SKM-1 treated with dmso at 0.1 percent for 144 hours (cell line): ENCODE data around the gene ASS1.

ENCODE experiments used
- DNase-seq: peaks from one replicate; lab custom pipeline; 2025; ENCODE audit not compliant: unreplicated experiment; lab: John Stamatoyannopoulos, UW

ASS1 gene

GRCh38 chr9:130471411-130472183, 26.8 kb downstream of the ASS1 start:
- DNase-seq, result no peak

GRCh38 chr9:130472184-130472705, 27.5 kb downstream of the ASS1 start:
- no peak for DNase-seq

- no peak for DNase-seq
Measured at GRCh38 chr9:130473009-130473408, 28.2 kb downstream of the ASS1 start.

- no peak for DNase-seq
Measured at GRCh38 chr9:130473566-130473965, 28.8 kb downstream of the ASS1 start.

- DNase-seq, result no peak
Measured at GRCh38 chr9:130474106-130474505, 29.3 kb downstream of the ASS1 start.

- no peak for DNase-seq
Measured at GRCh38 chr9:130476151-130476730, 31.5 kb downstream of the ASS1 start.

GRCh38 chr9:130477564-130477963, 32.8 kb downstream of the ASS1 start:
- DNase-seq, result no peak

- no peak for DNase-seq
Measured at GRCh38 chr9:130478152-130478551, 33.4 kb downstream of the ASS1 start.

- no peak for DNase-seq
Measured at GRCh38 chr9:130478736-130479575, 34.2 kb downstream of the ASS1 start.

GRCh38 chr9:130479587-130479986, 34.8 kb downstream of the ASS1 start:
- no peak for DNase-seq

- DNase-seq, result no peak
Measured at GRCh38 chr9:130480673-130481072, 35.9 kb downstream of the ASS1 start.

GRCh38 chr9:130482463-130482862, 37.7 kb downstream of the ASS1 start:
- no peak for DNase-seq

- DNase-seq, result no peak
Measured at GRCh38 chr9:130483371-130483971, 38.7 kb downstream of the ASS1 start.

GRCh38 chr9:130484362-130485072, 39.8 kb downstream of the ASS1 start:
- DNase-seq, result no peak

- no peak for DNase-seq
Measured at GRCh38 chr9:130486103-130486502, 41.3 kb downstream of the ASS1 start.

GRCh38 chr9:130487500-130487899, 42.7 kb downstream of the ASS1 start:
- no peak for DNase-seq

- no peak for DNase-seq
Measured at GRCh38 chr9:130488621-130489330, 44.0 kb downstream of the ASS1 start.

GRCh38 chr9:130490981-130491380, 46.2 kb downstream of the ASS1 start:
- DNase-seq, result no peak

GRCh38 chr9:130491830-130492482, 47.2 kb downstream of the ASS1 start:
- DNase-seq, result no peak
